ENCODE data around the gene TRABD2B.

DNA sequence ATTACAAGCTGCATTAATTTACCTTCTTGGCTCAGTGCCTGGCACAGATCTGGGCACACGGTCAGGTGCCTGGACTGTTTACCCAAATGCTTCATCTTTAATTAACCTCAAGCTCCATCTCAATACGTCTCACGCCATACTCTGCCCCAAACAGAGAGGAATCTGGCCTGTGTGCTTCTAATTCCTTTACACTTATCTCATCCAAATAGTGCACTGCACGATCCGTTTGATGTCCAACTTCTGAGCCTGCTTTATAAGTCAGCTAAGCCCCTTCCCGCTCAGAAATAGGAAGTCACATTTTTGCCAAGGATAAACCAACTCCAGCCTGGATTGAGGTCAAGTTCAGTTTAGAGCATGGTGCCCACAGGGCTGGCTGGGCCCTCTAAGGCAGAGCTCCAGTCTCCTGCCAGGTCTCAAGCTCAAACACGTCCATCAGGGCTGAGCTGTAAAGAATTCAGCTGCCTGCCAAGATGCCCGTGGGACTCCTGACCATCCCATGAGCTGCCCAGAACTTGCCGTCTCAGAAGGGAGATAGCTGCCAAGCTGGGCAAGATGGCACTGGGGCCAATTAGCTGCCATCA, 233.5 kb downstream of the TRABD2B start:
- TF ChIP-seq, protein P1, sequence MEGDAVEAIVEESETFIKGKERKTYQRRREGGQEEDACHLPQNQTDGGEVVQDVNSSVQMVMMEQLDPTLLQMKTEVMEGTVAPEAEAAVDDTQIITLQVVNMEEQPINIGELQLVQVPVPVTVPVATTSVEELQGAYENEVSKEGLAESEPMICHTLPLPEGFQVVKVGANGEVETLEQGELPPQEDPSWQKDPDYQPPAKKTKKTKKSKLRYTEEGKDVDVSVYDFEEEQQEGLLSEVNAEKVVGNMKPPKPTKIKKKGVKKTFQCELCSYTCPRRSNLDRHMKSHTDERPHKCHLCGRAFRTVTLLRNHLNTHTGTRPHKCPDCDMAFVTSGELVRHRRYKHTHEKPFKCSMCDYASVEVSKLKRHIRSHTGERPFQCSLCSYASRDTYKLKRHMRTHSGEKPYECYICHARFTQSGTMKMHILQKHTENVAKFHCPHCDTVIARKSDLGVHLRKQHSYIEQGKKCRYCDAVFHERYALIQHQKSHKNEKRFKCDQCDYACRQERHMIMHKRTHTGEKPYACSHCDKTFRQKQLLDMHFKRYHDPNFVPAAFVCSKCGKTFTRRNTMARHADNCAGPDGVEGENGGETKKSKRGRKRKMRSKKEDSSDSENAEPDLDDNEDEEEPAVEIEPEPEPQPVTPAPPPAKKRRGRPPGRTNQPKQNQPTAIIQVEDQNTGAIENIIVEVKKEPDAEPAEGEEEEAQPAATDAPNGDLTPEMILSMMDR (IDR thresholded peaks at IDR 0.05), result no peak
- no peak for TF ChIP-seq POLR2A (IDR thresholded peaks at IDR 0.05)
